ENCODE measurements around the gene CHCHD3. TPM values are rescaled to one million over a fixed set of nuclear protein-coding genes. Genes with fewer than 3 reads are reported as not detected.

Gene CHCHD3
- total RNA-seq, 4 donors from 2014 or later = 54.0 to 88.6 (median 61.3) TPM

GRCh38 chr7:133061792-133062191 lies 20.1 kb downstream of the CHCHD3 start:
- Histone ChIP-seq H3K4me3 (no peak overlapping the region), H3K4me1 (peaks cover 0 to 15% (median 0%) of the 10 kb centered on the region in 3 donors), H3K27me3 (no peaks in the 10 kb centered on the region), H3K9me3 (no peaks in the 10 kb centered on the region), H3K36me3 (peaks cover 0 to 8% of the 10 kb centered on the region in 2 donors), H3K27ac (no peak overlapping the region)
- WGBS, 2 donors (ENCODE audit: low coverage in 1 of 2) = 44 to 68% methylated on average over 2 of the region's 2 CpGs
- TF ChIP-seq EP300 (IDR thresholded peaks at IDR 0.05) (no peak), POLR2A (IDR thresholded peaks at IDR 0.05) (no peak), POLR2AphosphoS5 (IDR thresholded peaks at IDR 0.05) (no peak), CTCF (IDR thresholded peaks at IDR 0.05) (no peak)
- ATAC-seq = no peak

- no peak for ATAC-seq
- 40 to 55% methylated on average over 1 to 2 of the region's 2 CpGs for WGBS, 2 donors (ENCODE audit: low coverage in 1 of 2)
- Histone ChIP-seq H3K36me3 (peaks cover 0 to 3% of the 10 kb centered on the region in 2 donors), H3K9me3 (no peaks in the 10 kb centered on the region), H3K4me1 (peaks cover 0 to 19% (median 0%) of the 10 kb centered on the region in 3 donors), H3K27ac (no peak overlapping the region), H3K4me3 (no peak overlapping the region), H3K27me3 (no peaks in the 10 kb centered on the region)
- no peak for TF ChIP-seq CTCF (IDR thresholded peaks at IDR 0.05)
- no peak for TF ChIP-seq POLR2A (IDR thresholded peaks at IDR 0.05)
- TF ChIP-seq POLR2AphosphoS5 (IDR thresholded peaks at IDR 0.05) = no peak
- no peak for TF ChIP-seq EP300 (IDR thresholded peaks at IDR 0.05)
Measured at GRCh38 chr7:133061357-133061756, 20.5 kb downstream of the CHCHD3 start.

GRCh38 chr7:133060004-133060403 lies 21.9 kb downstream of the CHCHD3 start:
- 94 to 100% methylated on average over 4 to 6 of the region's 6 CpGs for WGBS, 2 donors (ENCODE audit: low coverage in 1 of 2)

GRCh38 chr7:133059263-133059662 lies 22.6 kb downstream of the CHCHD3 start:
- ATAC-seq = no peak
- H3K27ac ChIP-seq = no peak overlapping the region
- H3K9me3 ChIP-seq = no peaks in the 10 kb centered on the region
- no peak for TF ChIP-seq POLR2AphosphoS5 (IDR thresholded peaks at IDR 0.05)
- no peak for TF ChIP-seq CTCF (IDR thresholded peaks at IDR 0.05)
- no peak for TF ChIP-seq POLR2A (IDR thresholded peaks at IDR 0.05)
- no peak for TF ChIP-seq EP300 (IDR thresholded peaks at IDR 0.05)
- WGBS, 2 donors (ENCODE audit: low coverage in 1 of 2) = 98 to 100% methylated on average over 3 to 6 of the region's 6 CpGs
- H3K27me3 ChIP-seq = no peaks in the 10 kb centered on the region
- no peaks in the 10 kb centered on the region for H3K36me3 ChIP-seq
- H3K4me3 ChIP-seq = no peak overlapping the region
- peaks cover 0 to 28% (median 0%) of the 10 kb centered on the region in 3 donors for H3K4me1 ChIP-seq

More at GRCh38 chr7:133060004-133060403, 21.9 kb downstream of the CHCHD3 start:
- Histone ChIP-seq H3K9me3 (no peaks in the 10 kb centered on the region), H3K27ac (no peak overlapping the region), H3K27me3 (no peaks in the 10 kb centered on the region), H3K36me3 (no peaks in the 10 kb centered on the region), H3K4me3 (no peak overlapping the region), H3K4me1 (peaks cover 0 to 25% (median 0%) of the 10 kb centered on the region in 3 donors)
- TF ChIP-seq POLR2A (IDR thresholded peaks at IDR 0.05) (no peak), CTCF (IDR thresholded peaks at IDR 0.05) (no peak), POLR2AphosphoS5 (IDR thresholded peaks at IDR 0.05) (no peak), EP300 (IDR thresholded peaks at IDR 0.05) (no peak)
- ATAC-seq = no peak

GRCh38 chr7:133056370-133057238 lies 25.3 kb downstream of the CHCHD3 start:
- ATAC-seq = no peak
- Histone ChIP-seq H3K4me3 (no peak overlapping the region), H3K9me3 (no peaks in the 10 kb centered on the region), H3K27ac (no peak overlapping the region), H3K36me3 (no peaks in the 10 kb centered on the region), H3K4me1 (peaks cover 8 to 53% (median 19%) of the 10 kb centered on the region in 3 donors), H3K27me3 (no peaks in the 10 kb centered on the region)
- no peak for TF ChIP-seq POLR2A (IDR thresholded peaks at IDR 0.05)
- TF ChIP-seq POLR2AphosphoS5 (IDR thresholded peaks at IDR 0.05) = no peak
- no peak for TF ChIP-seq EP300 (IDR thresholded peaks at IDR 0.05)
- TF ChIP-seq CTCF (IDR thresholded peaks at IDR 0.05) = no peak
- WGBS, 2 donors (ENCODE audit: low coverage in 1 of 2) = 87 to 100% methylated on average over 1 to 4 of the region's 4 CpGs
